SK-N-DZ (cell line): ENCODE measurements around the gene SIRPA.

ENCODE experiments used
- DNase-seq: peaks from one replicate; pipeline ENCODE4 v3.0.0-alpha.2; 2015; ENCODE audit warnings: low spot score

Gene SIRPA

DNA sequence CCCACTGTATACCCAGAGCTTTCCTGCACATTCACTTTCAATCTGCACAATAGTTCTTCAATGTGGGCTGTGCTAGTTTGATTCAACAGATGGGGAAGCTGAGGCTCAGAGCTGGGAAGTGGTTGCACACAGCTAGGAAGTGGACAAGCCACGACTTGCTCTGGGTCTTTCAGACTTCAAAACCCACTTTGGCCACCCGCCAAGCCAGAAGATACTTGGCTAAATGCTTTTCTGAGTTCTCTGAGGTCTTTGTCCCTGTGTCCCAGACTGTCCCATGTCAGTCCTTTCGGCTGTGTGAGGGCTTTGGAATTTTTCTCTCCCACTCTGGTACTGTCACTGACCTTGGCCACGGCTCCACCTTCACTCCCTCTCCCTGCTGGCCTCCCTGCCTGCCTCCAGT is 88.1 kb downstream of the SIRPA start:
- DNase-seq, result no peak

DNA sequence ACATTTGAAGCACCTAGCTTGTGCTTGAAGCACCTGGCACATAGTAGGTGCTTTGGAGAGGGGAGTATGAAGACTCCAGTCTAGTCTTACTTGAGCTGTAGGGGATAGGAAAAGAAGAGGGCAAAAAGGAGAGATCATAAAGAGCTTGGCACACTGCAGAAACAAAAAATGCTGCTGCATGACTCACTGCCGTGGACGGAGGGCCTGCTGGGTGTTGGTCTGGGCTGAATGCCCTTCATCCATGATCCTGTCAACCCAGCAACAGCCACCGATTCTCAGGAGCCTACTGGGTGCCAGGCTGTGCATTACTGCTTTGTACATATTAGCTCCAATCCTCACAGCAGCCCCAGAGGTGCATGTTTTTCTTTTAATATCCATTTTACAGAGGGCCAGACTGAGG is 92.6 kb downstream of the SIRPA start:
- DNase-seq, result no peak
